Neural cell (in vitro differentiated cells): ENCODE results near the gene CBFA2T3.

Source experiments
- EP300 ChIP-seq: fragments of 450-650 bp; conservative IDR thresholded peaks from 2 replicates; pipeline ENCODE4 v1.6.1; 2014; ENCODE audit warnings: antibody characterized with exemption, mild to moderate bottlenecking, moderate library complexity; ENCODE audit not compliant: poor library complexity, severe bottlenecking
- EZH2 ChIP-seq: fragments of 200-600, 300-800 bp; shearing (Covaris generic), sonication (generic); IDR thresholded peaks from 2 replicates; pipeline ENCODE4 v1.6.1; 2014; ENCODE audit warnings: antibody characterized with exemption, low read length, borderline replicate concordance, mild to moderate bottlenecking; ENCODE audit not compliant: insufficient read depth, poor library complexity, severe bottlenecking
- MXI1 ChIP-seq: fragments of 450-650 bp; conservative IDR thresholded peaks from 2 replicates; pipeline ENCODE4 v1.6.1; 2014; ENCODE audit warnings: antibody characterized with exemption, mild to moderate bottlenecking; ENCODE audit not compliant: poor library complexity, severe bottlenecking
- POLR2AphosphoS5 ChIP-seq: IDR thresholded peaks from 2 replicates; pipeline ENCODE4 v1.6.1; 2012
- SMC3 ChIP-seq: fragments of 450-650 bp; conservative IDR thresholded peaks from 2 replicates; pipeline ENCODE4 v1.6.1; 2014; ENCODE audit warnings: antibody characterized with exemption, mild to moderate bottlenecking, moderate library complexity; ENCODE audit not compliant: poor library complexity
- TAF1 ChIP-seq: IDR thresholded peaks from 2 replicates; pipeline ENCODE4 v1.6.1; 2012; ENCODE audit warnings: low read depth
- TF ChIP-seq, protein P1 (sequence below): fragments of 450-650 bp; IDR thresholded peaks from 2 replicates; pipeline ENCODE4 v1.5.1; 2014; ENCODE audit warnings: antibody characterized with exemption, mild to moderate bottlenecking, moderate library complexity; ENCODE audit not compliant: poor library complexity, severe bottlenecking
- TF ChIP-seq, protein P2 (sequence below): IDR thresholded peaks from 2 replicates; pipeline ENCODE4 v1.6.1; 2012; ENCODE audit warnings: borderline replicate concordance

DNA sequence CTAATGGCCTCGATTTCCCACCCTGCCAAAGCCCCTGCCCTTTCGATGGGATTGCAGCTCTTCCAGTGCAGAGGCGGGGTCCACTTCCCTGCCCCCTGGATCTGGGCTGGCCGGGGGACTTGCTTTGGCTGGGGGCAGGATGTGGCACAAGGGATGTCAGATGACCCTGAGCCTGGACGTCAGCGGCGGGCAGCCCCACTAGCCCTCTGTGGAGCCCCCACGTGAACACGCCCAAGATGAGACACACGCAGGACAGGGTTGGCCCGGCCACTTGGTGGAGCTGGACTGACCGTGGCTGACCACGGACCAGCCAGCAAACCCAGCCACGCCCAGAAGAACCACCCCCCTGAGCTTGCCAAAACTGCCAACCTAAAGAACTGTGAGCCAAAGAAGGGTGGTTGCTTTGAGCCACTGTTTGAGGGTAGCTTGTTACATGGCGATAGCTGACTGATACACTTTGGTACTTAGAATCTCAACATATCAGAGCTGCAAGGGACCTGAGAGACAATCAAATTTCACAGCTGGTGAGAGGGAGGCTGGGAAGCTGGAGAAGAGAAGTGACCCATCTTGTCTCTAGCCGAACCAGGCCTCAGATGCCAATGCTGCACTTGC is 63.9 kb downstream of the CBFA2T3 start:
- TF ChIP-seq EP300 (no peak), MXI1 (no peak), POLR2AphosphoS5 (no peak), TAF1 (no peak), EZH2 (no peak), SMC3 (no peak)
- TF ChIP-seq, protein P1, sequence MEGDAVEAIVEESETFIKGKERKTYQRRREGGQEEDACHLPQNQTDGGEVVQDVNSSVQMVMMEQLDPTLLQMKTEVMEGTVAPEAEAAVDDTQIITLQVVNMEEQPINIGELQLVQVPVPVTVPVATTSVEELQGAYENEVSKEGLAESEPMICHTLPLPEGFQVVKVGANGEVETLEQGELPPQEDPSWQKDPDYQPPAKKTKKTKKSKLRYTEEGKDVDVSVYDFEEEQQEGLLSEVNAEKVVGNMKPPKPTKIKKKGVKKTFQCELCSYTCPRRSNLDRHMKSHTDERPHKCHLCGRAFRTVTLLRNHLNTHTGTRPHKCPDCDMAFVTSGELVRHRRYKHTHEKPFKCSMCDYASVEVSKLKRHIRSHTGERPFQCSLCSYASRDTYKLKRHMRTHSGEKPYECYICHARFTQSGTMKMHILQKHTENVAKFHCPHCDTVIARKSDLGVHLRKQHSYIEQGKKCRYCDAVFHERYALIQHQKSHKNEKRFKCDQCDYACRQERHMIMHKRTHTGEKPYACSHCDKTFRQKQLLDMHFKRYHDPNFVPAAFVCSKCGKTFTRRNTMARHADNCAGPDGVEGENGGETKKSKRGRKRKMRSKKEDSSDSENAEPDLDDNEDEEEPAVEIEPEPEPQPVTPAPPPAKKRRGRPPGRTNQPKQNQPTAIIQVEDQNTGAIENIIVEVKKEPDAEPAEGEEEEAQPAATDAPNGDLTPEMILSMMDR, result no peak
- TF ChIP-seq, protein P2, sequence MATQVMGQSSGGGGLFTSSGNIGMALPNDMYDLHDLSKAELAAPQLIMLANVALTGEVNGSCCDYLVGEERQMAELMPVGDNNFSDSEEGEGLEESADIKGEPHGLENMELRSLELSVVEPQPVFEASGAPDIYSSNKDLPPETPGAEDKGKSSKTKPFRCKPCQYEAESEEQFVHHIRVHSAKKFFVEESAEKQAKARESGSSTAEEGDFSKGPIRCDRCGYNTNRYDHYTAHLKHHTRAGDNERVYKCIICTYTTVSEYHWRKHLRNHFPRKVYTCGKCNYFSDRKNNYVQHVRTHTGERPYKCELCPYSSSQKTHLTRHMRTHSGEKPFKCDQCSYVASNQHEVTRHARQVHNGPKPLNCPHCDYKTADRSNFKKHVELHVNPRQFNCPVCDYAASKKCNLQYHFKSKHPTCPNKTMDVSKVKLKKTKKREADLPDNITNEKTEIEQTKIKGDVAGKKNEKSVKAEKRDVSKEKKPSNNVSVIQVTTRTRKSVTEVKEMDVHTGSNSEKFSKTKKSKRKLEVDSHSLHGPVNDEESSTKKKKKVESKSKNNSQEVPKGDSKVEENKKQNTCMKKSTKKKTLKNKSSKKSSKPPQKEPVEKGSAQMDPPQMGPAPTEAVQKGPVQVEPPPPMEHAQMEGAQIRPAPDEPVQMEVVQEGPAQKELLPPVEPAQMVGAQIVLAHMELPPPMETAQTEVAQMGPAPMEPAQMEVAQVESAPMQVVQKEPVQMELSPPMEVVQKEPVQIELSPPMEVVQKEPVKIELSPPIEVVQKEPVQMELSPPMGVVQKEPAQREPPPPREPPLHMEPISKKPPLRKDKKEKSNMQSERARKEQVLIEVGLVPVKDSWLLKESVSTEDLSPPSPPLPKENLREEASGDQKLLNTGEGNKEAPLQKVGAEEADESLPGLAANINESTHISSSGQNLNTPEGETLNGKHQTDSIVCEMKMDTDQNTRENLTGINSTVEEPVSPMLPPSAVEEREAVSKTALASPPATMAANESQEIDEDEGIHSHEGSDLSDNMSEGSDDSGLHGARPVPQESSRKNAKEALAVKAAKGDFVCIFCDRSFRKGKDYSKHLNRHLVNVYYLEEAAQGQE, result no peak
